A673 (cell line): Measurements from ENCODE around the gene NR5A2. TPM values are rescaled to one million over a fixed set of nuclear protein-coding genes. Genes with fewer than 3 reads are reported as not detected.

ENCODE experiments used
- BruUV-seq: library from RNA; stranded (reverse); fragments of 400-500 nt; replicated peaks from 2 replicates; lab custom pipeline; 2021; lab: Mats Ljungman, UMichigan
- CTCF ChIA-PET: fragments of 300-600 bp; sonication (Branson Sonifier 250); formaldehyde crosslinking; loops from one replicate; lab custom pipeline; 2022; ENCODE audit warnings: antibody characterized with exemption; lab: Charles Lee
- POLR2A ChIA-PET: fragments of 300-600 bp; sonication (Branson Sonifier 250); formaldehyde crosslinking; loops from one replicate; lab custom pipeline; 2022; ENCODE audit warnings: antibody characterized with exemption; ENCODE audit not compliant: low non-redundant PET; lab: Charles Lee
- DNase-seq: peaks from one replicate; pipeline ENCODE4 v3.0.0-alpha.2; 2015; ENCODE audit warnings: low spot score
- H3K27ac ChIP-seq: fragments of 200-600 bp; sonication (generic); 2 replicates; pipeline ENCODE4 v1.5.1; 2016; ENCODE audit warnings: mixed run types, low read depth, mild to moderate bottlenecking, mixed read lengths, antibody characterized with exemption, low read length; ENCODE audit not compliant: poor library complexity, severe bottlenecking
- H3K27me3 ChIP-seq: fragments of 200-600 bp; sonication (generic); replicated peaks from 2 replicates; pipeline ENCODE4 v1.6.1; 2017; ENCODE audit warnings: mixed run types, low read depth, mild to moderate bottlenecking, mixed read lengths, antibody characterized with exemption, low read length; ENCODE audit not compliant: insufficient read depth, poor library complexity
- H3K36me3 ChIP-seq: fragments of 200-600 bp; sonication (generic); 2 replicates; pipeline ENCODE4 v1.6.1; 2016; ENCODE audit warnings: mixed run types, mild to moderate bottlenecking, mixed read lengths, antibody characterized with exemption, low read length; ENCODE audit not compliant: insufficient read depth, poor library complexity, severe bottlenecking
- H3K4me1 ChIP-seq: fragments of 200-600 bp; sonication (generic); 2 replicates; pipeline ENCODE4 v1.6.1; 2017; ENCODE audit warnings: mixed run types, mild to moderate bottlenecking, mixed read lengths, antibody characterized with exemption, low read length; ENCODE audit not compliant: insufficient read depth, poor library complexity, severe bottlenecking
- H3K4me3 ChIP-seq: fragments of 200-600 bp; sonication (generic); 2 replicates; pipeline ENCODE4 v1.5.1; 2016; ENCODE audit warnings: low read depth, mixed run types, mild to moderate bottlenecking, mixed read lengths, low read length; ENCODE audit not compliant: poor library complexity, severe bottlenecking
- H3K9me3 ChIP-seq: fragments of 200-600 bp; sonication (generic); 2 replicates; pipeline ENCODE4 v1.6.1; 2016; ENCODE audit warnings: mixed run types, low read depth, mild to moderate bottlenecking, mixed read lengths, antibody characterized with exemption, low read length; ENCODE audit not compliant: poor library complexity, severe bottlenecking
- EZH2 ChIP-seq: fragments of 200-600 bp; sonication (generic); IDR thresholded peaks from 2 replicates; pipeline ENCODE4 v1.6.1; 2017; ENCODE audit warnings: borderline replicate concordance, low read depth, mild to moderate bottlenecking, mixed read lengths, antibody characterized with exemption, low read length; ENCODE audit not compliant: poor library complexity, severe bottlenecking
- intact Hi-C: fragments of 100-400 bp; cut with micrococcal nuclease; formaldehyde crosslinking; loops from one replicate; pipeline ENCODE4 v1.10.0; 2022; ENCODE audit not compliant: unreplicated experiment
- total RNA-seq: library from RNA; stranded (reverse); gene quantifications from 2 replicates; pipeline ENCODE4 v1.2.3, GENCODE V29; 2021
- TF ChIP-seq, protein P1 (sequence below): fragments of 300-800, 200-600 bp; sonication (generic); conservative IDR thresholded peaks from 2 replicates; pipeline ENCODE4 v1.5.1; 2017; ENCODE audit warnings: low read depth, mild to moderate bottlenecking, antibody characterized with exemption, low read length, moderate library complexity, mixed read lengths

Gene NR5A2
- total RNA-seq, 1 experiment from 2014 or later, result not detected

DNA sequence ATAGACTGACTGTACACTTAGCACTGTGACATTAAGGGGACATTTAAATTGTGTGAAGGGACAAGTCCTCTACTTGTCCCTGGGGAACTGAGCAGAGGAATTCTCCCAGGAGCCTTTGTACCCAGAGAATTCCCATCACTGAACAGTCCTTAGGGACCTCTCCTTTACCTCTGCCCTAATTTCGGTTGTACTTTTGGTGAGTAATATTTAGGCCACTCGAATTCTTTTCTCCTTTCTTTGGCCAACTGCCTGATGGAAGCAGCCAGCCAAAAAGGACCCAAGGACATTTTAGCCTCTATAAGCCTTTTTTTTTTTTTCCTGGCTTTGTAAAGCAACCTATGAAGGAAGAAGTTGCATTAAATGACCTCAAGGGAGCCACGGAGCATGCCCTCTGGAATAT lies 71.5 kb downstream of the NR5A2 start:
- ChIA-PET CTCF (no interaction called here), POLR2A (no interaction called here)
- Histone ChIP-seq H3K4me1 (no peaks in the 10 kb centered on the region), H3K27ac (no peak overlapping the region), H3K4me3 (no peak overlapping the region), H3K36me3 (no peaks in the 10 kb centered on the region), H3K27me3 (no peaks in the 10 kb centered on the region), H3K9me3 (no peaks in the 10 kb centered on the region)
- no peak for DNase-seq
- BruUV-seq, result no TSS peak
- intact Hi-C loops, result no loop called here
- TF ChIP-seq EZH2, result no peak
- TF ChIP-seq, protein P1, sequence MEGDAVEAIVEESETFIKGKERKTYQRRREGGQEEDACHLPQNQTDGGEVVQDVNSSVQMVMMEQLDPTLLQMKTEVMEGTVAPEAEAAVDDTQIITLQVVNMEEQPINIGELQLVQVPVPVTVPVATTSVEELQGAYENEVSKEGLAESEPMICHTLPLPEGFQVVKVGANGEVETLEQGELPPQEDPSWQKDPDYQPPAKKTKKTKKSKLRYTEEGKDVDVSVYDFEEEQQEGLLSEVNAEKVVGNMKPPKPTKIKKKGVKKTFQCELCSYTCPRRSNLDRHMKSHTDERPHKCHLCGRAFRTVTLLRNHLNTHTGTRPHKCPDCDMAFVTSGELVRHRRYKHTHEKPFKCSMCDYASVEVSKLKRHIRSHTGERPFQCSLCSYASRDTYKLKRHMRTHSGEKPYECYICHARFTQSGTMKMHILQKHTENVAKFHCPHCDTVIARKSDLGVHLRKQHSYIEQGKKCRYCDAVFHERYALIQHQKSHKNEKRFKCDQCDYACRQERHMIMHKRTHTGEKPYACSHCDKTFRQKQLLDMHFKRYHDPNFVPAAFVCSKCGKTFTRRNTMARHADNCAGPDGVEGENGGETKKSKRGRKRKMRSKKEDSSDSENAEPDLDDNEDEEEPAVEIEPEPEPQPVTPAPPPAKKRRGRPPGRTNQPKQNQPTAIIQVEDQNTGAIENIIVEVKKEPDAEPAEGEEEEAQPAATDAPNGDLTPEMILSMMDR, result no peak

DNA sequence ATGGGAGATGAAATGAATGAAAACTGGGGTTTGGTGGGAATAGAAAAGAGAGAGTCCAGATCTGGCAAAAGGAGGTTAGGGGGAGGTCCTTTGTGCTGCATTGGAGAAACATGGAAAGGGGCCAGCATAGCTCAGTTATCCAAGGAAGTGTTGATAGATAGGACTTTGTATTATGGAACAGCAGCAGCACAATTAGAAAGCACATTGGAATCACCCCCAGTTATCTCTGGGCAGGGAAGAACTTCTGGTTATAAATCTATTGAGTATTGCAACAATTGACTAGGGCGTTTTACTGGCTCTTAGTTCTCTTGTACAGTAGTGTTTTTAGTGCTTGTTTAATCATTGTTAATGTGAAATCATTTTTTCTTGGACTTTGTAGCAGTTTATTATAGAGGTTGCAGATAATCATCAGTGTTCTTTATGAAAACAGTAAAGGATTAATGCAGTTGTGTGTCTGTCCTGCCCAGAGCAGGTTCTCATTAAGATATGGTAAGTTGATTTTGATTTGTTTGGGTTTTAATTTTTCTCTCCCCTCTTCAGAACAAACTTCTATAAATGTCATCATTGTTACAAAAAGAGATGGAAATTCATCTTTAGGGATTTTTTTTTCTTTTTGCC lies 76.6 kb downstream of the NR5A2 start:
- no peaks in the 10 kb centered on the region for H3K36me3 ChIP-seq
- H3K27ac ChIP-seq, result no peak overlapping the region
- POLR2A ChIA-PET, result no interaction called here
- BruUV-seq, result no TSS peak
- H3K4me3 ChIP-seq, result no peak overlapping the region
- H3K4me1 ChIP-seq, result no peaks in the 10 kb centered on the region
- CTCF ChIA-PET, result no interaction called here
- no peak for DNase-seq
- intact Hi-C loops, result no loop called here
- no peak for TF ChIP-seq EZH2
- TF ChIP-seq, protein P1, result no peak
- H3K9me3 ChIP-seq, result no peaks in the 10 kb centered on the region
- H3K27me3 ChIP-seq, result no peaks in the 10 kb centered on the region

DNA sequence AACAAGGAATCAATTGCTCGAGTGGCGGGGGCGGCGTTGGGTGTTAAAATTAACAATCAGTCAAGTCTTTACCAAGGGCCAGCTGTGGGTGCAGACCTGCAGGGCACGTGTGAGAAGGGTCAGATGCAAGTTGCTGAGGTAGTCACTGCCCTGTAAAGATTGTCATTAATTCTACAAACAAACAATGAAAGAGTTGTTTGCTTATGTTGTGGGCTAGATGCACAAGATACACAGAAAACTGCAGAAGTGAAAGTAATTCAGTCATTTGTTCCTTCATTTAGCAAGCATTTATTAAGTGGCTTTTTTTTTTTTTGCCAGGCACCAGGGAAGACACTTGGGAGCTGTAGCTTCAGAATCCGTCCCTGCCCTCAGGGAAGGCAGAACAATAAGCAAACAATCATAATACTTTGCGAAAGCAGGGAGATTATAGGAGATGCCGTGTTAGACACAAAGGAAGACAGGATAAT lies 79.5 kb downstream of the NR5A2 start:
- no peaks in the 10 kb centered on the region for H3K4me1 ChIP-seq

More for the DNA sequence above, 79.5 kb downstream of the NR5A2 start:
- intact Hi-C loops, result no loop called here
- BruUV-seq, result no TSS peak
- no peak for DNase-seq
- Histone ChIP-seq H3K27me3 (no peaks in the 10 kb centered on the region), H3K4me3 (no peak overlapping the region), H3K9me3 (no peaks in the 10 kb centered on the region), H3K27ac (no peak overlapping the region), H3K36me3 (no peaks in the 10 kb centered on the region)
- ChIA-PET CTCF (no interaction called here), POLR2A (no interaction called here)
- TF ChIP-seq, protein P1, result no peak
- TF ChIP-seq EZH2, result no peak
